SH-SY5Y (cell line): ENCODE measurements around the gene MYH2.

Source experiments
- GATA2 ChIP-seq: IDR thresholded peaks from 2 replicates; pipeline ENCODE4 v1.6.1; 2011; ENCODE audit warnings: mild to moderate bottlenecking, low read depth, low read length
- GATA3 ChIP-seq: IDR thresholded peaks from 2 replicates; pipeline ENCODE4 v1.6.1; 2011; ENCODE audit warnings: low read depth, mild to moderate bottlenecking, low read length, moderate library complexity

GRCh38 chr17:10585529-10585928 is 36.1 kb upstream of the MYH2 start:
- TF ChIP-seq GATA3 (no peak), GATA2 (no peak)
